Glomerular endothelial cell (primary cell): ENCODE data around the gene PPP6R1. TPM values are rescaled to one million over a fixed set of nuclear protein-coding genes. Genes with fewer than 3 reads are reported as not detected.

Experiments
- DNase-seq: peaks from one replicate; pipeline ENCODE4 v3.0.0-alpha.2; 2011; ENCODE audit warnings: low read depth, low spot score; ENCODE audit errors: extremely low read depth
- total RNA-seq: library from RNA; depleted of rRNA; stranded (reverse); fragments of >200 nt; gene quantifications from 2 replicates; pipeline ENCODE4 v1.2.3, GENCODE V29; 2015

Gene PPP6R1
- total RNA-seq, 1 donor from 2014 or later: 66.3 TPM

DNA sequence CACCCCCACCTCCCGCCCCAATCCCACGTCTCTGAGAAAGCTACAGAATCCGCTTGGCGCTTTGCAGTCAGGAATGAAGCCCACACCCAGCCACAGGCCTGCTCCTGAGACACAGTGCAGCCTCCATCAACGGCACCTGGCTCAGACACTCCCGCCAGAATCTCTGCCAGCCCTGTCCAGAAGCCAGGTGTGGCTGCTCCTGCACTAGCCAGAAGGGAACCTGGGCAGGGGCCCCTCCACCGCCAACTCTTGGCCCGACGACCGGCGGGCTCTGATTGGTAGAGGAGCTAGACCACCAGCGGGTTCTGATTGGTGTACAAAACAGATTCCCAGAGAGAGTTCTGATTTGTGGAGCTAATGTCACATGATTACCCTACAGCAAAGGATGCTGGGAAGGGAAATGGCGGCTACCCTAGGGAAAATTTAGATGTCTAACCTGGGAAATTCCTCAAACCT, 2.9 kb upstream of the PPP6R1 start:
- no peak for DNase-seq

DNA sequence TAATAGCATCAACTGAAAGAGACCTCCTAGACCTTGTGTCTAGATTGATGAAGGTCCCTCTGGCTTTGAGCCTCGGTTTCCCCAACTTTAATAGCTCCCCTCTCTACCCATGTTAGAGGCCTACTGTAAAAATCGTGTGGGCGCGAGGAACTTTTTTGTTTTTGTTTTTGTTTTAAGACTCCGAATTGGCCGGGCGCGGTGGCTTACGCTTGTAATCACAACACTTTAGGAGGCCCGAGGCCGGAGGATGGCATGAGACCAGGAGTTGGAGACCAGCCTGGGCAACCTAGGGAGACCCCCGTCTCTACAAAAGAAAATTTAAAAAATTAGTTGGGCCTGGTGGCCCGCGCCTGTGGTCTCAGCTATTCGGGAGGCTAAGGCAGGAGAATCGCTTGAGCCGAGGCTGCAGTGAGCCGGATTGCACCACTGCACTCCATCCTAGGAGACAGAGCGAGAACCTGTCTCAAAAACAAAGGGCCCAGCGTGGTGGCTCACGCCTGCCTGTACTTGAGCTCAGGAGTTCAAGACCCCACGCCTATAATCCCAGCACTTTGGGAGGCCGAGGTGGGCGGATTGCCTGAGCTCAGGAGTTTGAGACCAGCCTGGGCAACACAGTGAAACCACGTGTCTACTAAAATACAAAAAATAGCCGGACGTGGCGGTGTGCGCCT, 858 bp upstream of the PPP6R1 start:
- DNase-seq: no peak

DNA sequence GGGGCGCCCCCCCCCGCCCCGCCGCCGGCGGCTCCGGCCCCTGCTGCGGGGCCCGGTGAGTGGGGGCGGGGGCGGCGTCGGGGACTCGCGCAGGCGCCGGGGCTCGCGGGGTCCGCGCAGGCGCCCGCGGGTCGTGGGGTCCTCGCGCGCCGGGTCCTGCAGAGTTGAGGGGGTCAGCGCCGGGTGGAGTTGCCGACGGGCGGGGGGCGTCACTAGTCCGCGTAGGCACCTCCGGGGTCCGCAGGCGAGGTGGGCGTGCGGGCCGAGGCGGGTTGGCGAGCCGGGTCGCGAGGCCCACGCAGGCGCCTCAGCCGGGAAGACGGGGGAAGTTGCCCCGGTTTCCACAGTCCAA, 365 bp downstream of the PPP6R1 start:
- DNase-seq: no peak

DNA sequence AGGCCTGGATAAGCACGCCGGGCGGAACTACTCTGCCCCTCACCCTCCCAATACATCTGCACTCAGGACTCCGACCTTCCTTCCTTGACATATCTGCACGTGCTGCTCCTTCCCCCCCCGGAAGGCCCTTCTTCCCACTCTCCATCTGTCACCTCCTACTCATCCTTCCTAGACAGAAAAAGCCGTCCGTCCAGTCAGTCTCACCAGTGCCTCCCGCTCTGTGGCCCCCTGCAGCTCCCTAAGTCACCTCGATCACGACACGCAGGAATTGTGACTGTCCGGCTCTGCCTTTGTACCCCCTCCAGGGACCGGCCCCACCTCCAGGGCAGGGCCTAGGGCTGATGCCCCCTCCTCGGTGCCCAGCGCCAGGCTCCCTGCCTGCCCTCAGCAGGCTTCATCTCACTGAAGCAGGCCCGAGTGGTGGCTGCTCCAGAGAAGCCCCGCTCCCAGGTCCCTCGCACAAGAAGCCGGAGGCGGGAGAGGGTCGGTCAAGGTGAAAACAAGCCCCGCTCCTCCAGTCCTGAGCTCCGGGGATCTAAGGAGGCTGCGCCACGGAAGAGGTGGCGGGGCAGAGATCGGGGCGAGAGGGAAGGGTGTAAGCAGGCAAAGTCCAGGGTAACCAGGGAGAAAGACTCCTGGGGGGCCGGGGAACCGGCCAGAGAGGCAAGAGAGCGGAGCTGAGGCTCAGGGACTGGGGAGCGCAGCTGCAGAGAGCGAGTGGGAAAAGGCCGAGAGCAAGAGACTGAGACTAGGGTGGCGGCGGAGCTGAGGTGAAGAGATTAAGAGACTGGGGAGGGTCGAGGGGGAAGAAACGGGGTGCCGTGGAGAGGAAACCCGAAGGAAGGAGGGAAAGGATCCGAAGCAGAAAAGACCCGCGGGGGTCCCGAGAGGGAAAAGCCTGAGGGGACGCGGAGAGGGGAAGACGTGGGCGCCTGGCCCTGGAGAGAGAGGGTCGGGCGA, 1.1 kb downstream of the PPP6R1 start:
- no peak for DNase-seq

DNA sequence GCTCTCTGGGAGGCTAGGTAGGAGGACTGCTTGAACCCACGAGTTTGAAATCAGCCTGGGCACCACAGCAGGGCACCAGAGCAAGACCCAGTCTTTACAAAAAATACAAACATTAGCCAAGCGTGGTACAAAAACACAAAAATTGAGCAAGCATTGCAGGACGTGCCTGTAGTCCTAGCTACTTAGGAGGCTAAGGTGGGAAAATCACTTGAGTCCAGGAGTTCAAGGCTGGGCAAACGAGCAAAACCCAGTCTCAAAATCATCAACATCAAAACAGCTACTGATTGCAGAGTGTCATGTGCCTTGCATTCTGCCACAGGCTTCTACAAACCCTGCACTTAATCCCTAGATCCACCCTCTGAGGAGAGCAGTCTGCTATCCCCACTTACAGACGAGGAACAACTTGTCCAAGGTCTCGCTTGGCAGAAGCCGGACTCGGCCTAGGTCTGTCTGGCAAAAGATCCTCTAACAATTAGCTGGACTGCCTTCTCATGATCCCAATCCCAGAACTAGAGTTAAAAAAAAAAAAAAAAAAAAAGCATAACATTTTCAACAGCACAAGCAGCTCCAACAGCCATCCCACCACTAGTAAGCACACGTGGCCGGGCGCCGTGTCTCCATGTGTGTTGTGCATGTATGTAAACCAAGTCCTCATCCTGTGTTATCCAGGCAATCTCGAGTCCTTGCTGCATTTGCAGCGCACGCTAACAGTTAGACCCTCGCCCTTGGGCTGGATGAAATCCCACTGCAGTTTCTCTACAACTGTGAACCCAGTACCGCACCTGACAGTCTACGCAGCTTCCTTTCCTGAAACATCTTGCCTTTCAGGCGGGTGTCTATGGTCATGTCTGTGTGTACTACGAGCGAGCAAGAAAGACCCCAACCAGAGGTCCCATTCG, 2.0 kb downstream of the PPP6R1 start:
- no peak for DNase-seq

DNA sequence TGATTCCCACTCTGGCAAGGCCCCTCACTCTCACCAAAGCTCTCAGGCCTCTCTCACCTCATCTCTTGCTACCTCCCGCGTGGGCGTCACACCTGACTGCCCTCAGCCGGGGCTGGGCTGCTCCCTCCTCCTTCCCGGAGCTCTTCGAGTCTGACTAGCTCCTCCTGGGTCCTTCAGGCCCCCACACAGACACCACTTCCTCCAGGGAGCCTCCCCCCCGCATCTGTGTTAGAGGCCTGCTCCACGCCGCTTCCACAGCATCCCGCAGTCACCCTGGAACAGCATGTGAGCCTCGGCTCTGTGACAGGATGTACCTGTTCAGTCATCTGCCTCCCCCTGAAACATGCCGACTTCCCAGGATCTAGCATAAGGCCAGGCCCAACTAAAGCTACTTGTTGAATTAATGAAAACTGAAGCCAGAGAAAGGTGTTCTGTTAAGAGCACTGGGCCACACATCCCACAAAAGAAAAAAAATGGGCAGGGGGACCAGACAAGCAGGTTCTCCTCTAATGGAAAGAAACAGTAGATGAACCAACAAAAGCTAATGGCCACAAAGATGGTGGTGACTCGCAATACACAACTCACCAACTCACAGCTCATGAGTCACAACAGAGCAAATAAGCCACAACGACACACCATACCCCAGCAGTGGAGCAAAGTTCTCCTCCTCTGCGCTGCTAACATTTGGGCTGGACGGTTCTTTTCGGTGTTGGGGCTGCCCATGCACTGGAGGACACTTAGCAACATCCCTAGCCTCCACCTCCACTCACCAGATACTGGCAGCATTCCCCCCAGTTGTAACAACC, 3.0 kb downstream of the PPP6R1 start:
- DNase-seq: no peak

DNA sequence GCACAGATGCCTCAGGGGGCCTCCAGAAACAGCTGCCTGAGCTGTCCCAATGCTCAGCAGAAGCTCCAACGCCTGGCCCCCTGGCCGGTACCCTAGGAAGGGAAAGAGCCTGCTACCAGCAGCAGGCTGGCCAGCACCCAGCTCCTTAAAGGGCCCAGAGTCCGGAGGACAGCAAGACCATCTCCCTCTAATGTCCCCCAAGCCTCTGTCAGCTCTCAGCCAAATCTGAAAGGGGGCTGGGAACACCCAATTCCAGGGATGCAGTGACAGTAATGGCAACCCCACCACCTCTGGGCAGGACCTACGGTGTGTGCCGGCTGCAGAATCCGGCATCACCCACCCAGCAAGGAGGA, 4.2 kb downstream of the PPP6R1 start:
- DNase-seq: no peak

DNA sequence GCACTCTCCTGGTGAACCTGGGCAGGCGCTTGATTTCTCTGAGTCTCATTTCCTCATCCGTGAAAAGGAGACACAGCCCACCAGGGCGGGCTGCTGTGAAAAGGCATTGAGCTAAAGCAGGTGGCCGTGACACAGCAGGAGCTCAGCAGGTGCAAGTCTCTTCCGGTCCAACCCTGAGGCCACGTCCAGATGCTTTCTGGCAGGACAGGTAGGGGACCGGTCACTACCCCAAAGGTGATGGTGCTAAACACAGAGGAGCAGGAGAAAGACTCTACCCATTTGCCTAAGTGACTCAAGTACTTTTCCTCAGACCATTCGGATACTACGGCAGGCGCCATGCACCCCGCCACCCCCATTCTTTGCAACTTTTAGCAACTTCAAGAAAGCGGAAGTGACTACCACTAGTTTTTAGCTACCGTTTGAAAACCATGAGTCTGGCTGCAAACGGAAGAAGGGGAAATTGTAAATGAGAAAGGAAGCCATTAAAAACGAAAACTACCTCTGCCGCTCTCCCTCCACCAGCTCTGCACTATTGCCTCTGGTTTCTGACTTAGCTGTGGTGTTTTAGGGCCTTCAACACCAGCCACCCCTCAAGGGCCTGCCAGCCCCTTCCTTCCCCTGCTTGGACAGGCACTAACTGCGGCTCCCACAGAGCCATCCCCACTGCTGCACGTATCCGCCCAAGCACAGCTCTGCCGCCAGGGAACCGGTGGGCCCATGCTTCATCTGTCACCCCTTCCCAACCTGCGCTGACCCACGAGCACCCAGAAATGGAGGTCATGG, 4.8 kb downstream of the PPP6R1 start:
- no peak for DNase-seq

DNA sequence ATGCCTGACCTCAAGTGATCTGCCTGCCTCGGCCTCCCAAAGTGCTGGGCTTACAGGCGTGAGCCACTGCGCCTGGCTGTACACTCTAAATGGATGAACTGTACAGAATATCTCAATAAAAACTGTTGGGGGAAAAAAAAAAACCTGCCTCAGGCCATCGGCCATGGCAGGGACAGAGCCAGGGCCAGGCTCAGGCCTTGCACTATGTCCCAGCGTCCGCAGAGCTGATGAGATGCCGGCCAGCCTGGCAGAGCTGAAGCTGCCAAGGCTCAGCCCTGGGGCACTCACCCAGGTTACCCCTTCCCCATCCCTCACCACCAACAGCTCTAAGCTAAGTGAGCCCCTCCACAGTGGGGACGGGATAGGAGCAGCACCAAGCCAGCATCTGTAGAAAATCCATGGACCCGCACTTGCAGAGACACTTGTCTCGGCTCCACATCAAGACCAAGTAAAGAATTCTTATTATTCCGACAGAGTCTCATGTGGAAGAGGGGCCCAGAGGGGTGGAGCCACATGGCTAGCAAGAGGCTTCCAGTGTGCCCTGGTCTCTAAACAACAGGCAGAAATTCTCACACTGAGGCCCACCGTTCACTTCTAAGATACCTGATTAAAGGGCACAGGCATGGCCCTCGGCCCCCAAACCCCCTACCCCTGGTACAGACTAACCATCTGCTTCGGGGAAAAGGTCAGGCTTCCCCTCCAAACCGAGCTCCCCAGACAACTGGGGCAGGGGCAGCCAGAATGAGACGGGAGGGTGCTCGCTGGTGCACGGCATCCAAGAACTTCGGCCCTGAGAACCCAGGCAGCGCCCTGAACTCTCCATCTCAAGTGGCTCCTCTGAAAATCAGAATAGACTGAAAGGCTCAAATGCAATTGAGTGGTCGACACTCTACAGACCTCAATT, 5.8 kb downstream of the PPP6R1 start:
- no peak for DNase-seq

DNA sequence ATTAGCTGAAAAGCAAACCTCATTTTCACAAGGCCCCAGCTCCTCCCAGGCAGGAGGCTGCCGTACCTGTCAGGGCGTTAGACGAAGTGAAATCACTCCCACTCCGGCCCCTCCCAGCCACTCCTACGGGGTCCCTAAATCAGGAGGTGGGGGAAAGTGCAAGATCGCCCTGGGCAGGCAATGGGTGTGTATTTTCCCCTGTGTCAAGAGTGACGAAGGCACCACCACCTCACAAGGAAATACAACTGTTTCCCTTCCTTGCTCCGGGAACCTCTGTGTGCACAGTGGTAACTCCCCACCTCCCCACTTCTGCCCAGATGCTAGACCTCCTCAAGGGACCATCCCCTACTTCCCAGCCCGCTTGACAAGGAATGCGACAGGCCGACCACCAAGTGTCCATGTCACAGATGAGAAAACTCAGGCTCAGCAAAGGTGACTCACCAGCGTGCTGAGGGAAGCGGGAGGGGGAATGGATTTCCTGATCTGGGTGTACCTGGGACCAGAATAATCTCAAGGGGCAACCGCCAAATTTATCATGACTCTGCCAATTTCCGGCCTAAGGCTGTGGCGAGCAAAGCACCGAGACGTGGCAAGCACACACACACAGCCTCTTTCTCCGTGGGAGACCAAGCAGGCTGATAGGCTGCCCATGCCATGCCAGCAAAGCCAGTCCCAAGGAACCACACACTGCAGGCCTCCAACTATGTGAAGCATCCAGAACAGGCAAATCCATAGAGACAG, 7.3 kb downstream of the PPP6R1 start:
- DNase-seq: no peak

DNA sequence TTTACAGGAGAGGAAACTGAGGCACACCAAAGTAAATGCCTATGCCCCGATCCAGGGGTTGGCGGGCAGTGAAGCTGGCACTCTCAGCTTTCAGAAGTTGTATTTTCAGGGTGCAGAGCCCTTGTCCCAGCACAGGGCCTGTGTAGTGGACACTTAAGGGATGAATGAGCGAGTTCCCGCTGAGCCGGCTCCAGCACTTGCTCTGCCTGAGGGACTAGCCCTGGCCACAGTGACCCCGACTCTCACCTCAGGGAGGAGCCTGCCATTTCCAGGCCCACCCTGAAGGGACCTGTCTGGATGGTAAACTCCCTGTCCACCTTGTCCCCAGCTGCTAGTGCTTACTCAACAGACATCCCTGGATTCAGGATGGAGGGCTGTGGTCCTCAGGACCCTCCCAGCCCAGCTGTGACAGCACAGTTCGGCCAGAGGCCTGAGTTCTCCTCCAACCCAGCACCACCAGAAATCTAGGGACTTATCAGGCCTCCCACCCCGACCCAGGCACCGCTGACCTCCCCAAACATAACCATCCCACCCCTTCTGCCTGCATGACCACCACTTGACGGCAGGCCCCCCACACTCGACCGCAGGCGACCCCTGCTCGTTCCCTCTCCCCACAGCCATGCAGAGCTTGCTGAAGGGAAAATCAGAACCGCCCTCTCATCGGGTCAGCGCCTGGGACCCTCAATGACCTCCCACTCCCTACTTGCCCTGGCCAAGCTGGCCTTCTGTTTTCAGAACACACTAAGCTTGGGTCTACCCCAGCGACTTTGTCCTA, 8.4 kb downstream of the PPP6R1 start:
- DNase-seq: no peak

DNA sequence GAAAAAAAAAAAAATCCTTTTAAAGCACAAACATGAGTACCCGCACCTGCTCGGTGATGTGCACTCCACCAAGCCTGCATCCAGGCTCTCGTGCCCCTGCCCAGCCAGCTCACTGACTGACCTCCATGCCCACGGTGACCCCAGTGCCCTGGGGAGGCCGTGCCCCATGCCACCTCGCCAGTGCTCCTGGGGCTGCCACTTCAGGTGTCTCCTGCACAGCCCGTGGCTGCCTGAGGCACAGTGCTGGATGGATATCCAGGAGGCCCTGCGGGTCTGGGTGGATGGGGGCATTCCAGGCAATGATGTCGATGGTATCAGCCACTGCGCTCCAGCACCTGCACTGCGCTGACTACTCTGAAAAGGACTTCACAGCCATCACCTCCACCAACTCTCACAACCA, 9.0 kb downstream of the PPP6R1 start:
- no peak for DNase-seq

DNA sequence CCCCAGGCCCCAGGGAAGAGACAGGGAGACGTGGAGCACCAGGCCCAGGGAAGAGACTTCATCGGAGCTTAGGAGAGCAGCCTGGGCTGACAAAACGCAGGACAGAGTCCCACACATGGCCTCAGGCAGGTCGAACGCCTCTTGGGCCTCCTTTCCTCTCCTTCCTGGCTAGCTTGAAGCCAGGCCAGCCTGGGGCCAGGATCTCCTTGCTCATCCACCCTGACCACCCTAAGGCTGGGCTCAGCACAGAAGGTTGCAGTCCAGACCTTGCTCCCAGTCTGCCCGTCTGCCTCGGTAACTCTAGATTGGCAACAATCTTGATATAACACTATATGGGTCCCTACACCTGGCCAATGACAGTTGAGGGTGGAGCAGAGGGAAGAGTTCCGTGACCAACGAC, 10.1 kb downstream of the PPP6R1 start:
- DNase-seq: no peak

DNA sequence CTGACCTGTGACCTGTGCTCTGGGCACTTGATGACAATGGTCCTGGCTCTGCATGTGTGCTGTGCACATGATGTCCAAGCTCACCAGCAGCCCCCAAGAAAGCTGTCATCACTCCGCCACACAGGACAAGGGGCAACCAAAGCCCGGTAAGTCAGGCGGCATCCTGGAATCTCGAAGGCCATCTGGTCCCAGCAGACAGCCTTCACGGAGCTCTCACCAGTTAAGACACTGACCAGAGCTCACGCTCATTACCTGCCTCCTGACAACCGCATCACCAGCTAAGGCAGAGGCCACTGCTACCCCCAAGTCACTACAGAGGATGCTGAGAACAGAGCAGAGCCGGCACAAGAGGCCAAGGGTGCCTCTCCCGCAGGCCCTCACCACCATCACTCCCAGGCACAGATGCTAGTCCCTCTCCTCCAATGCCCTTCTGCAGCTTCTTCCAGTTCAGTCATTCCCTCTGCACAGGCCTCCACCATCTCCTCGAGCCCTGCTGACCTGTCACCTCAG, 10.6 kb downstream of the PPP6R1 start:
- no peak for DNase-seq

DNA sequence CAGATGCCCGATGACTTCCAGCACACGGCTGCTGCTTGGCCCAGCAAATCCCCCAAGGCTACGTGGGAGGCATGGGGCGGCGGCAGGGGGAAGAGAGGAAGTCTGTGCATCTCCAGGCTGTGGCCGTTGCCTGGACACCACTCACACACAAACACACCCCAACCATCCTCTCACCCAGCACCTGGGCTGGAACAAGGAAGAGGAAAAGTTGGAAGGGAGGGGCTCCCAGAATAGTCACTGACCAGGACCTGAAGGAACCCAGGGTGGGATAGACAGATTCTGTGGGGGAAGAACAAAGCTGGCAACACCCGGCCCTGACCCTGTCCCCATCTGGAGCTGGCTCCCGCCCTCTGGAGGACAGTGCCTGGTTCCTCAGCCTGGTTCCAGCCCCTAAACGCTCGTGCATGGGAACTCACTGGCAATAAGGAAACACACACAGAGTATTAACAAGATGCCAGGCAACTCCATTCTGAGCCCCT, 11.2 kb downstream of the PPP6R1 start:
- no peak for DNase-seq
